Measurements from ENCODE around the gene THRB. TPM values are rescaled to one million over a fixed set of nuclear protein-coding genes. Genes with fewer than 3 reads are reported as not detected.

Gene THRB
- polyA plus RNA-seq, 1 experiment: 0.83 TPM

DNA sequence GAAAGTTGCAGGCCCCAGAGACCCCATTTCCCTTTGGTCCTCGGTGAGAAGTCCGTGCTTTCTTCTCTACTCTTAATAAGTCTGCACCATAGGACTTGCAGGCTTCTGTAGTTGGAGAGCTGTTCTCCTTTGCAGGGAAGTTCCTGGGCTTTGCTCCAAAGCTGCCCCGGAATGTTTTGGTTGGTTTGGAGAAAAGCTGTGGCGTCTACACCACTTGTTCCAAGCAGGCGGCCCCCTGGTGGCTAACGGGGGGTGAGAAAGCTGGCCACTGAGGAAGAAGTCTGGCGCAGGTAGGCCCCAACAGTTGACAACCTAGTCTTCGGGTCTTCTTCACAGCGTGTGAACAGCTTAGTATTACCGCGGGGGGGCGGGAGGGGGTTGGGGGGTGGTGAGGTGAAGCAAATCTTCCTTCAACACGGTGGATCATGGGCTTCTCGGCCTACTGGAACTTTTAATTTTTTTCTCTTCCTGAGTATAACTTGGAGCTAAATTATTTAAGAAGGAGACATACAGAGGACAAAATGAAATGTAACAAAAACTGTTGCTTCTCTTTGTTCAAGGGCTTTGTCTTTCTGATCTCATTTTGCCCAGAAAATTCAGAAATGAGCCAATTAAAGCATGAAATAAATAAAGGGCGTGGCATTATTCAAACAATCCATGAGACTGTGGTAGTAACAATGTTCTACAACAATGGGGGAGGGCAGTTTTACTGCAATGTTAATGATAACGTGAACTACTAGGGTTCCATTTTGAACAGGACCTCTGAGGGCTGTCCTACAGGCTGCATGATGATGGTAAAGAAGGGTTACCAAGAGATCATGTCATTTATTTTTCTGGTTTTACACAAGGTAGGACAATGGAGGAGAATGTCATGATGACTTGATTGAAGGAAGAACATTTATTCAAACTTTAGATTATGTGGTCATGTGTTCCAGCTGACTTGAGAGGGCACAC lies 2.2 kb upstream of the THRB start:
- CTCF ChIA-PET: interaction anchor here (0.8 to 3.4 kb wide), 8 partner anchors 9 to 237 kb away, joined by 3 to 14 read pairs (median 4); no protein-coding TSS in a partner anchor

GRCh38 chr3:24495326-24495994 lies 810 bp upstream of the THRB start:
- no peak for TF ChIP-seq CTCF (IDR thresholded peaks at IDR 0.05; ENCODE audit: insufficient read depth, low read depth, low read length)
- POLR2A ChIA-PET: no interaction called here
- no peak for DNase-seq (ENCODE audit: low read depth)
- peaks cover 10% of the 10 kb centered on the region for H3K27me3 ChIP-seq (ENCODE audit: control insufficient read depth, insufficient read depth, low read length)
- H3K4me3 ChIP-seq (ENCODE audit: low read depth, low read length): peak overlapping the region; percentile 55
- CTCF ChIA-PET: interaction anchor here (0.7 to 3.4 kb wide), 4 partner anchors 26 to 258 kb away, joined by 3 to 14 read pairs (median 4); no protein-coding TSS in a partner anchor
- no peaks in the 10 kb centered on the region for H3K36me3 ChIP-seq (ENCODE audit: control insufficient read depth, insufficient read depth, low read length)

More for the DNA sequence above, 2.2 kb upstream of the THRB start:
- POLR2A ChIA-PET: no interaction called here
- Histone ChIP-seq H3K36me3 (ENCODE audit: control insufficient read depth, insufficient read depth, low read length) (no peaks in the 10 kb centered on the region), H3K4me3 (ENCODE audit: low read depth, low read length) (no peak overlapping the region), H3K27me3 (ENCODE audit: control insufficient read depth, insufficient read depth, low read length) (peaks cover 10% of the 10 kb centered on the region)
- DNase-seq (ENCODE audit: low read depth): peak; percentile 51
- peak; percentile 71 for TF ChIP-seq CTCF (IDR thresholded peaks at IDR 0.05; ENCODE audit: insufficient read depth, low read depth, low read length)

DNA sequence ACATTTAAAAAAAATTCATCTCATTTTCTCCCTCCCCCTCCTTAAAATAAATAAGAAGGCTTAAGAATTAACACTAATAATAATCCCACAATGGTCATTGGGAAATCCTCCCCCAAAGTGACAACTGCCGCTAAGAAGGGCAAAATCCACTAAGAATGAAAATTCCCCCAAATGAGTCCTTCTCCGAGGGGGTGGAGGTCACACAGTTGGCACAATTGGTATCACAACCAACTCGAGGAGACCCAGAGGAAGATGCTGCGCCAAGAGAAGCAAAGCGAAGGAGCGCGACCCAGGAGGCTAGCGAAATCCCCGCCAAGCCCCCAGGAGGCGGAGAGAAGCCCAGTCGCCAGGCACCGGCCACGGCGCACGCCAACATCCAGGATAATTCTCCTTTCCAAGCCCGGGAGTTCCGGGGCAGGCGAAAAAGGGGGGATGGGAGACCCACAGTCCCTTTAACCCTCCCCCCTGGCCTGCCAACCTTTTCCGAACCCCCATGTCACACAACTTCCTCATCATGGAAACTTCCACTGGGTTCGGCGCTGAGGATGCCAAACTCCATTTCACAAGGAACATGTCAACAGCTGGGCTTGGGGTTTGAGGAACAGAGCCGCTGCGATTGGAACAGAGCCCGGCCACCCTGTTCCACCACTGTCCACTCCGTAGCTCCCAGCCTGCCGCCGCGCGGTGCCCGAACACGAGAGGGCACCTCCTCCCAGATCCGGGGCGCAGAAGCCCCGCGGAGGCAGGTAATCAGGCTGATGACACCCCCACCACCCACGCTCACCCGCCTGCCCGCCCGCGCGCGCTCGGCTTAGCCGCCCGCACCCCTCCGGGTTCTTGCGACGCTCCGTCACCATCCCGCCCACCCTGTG lies 668 bp downstream of the THRB start:
- TF ChIP-seq CTCF (IDR thresholded peaks at IDR 0.05; ENCODE audit: insufficient read depth, low read depth, low read length): peak; percentile 17; the same call in 1 of the 2 replicates
- no peak for DNase-seq (ENCODE audit: low read depth)
- H3K4me3 ChIP-seq (ENCODE audit: low read depth, low read length): peak overlapping the region; percentile 55
- H3K36me3 ChIP-seq (ENCODE audit: control insufficient read depth, insufficient read depth, low read length): no peaks in the 10 kb centered on the region
- peaks cover 11% of the 10 kb centered on the region for H3K27me3 ChIP-seq (ENCODE audit: control insufficient read depth, insufficient read depth, low read length)
- CTCF ChIA-PET: interaction anchor here (3.4 kb wide), 1 partner anchor 230 kb away, joined by 14 read pairs; no protein-coding TSS in a partner anchor
- POLR2A ChIA-PET: interaction anchor here (0.8 kb wide), 1 partner anchor 231 kb away, joined by 5 read pairs; no protein-coding TSS in a partner anchor

GRCh38 chr3:24492971-24493551 lies 1.6 kb downstream of the THRB start:
- DNase-seq (ENCODE audit: low read depth): no peak
- ChIA-PET POLR2A (no interaction called here), CTCF (no interaction called here)
- no peaks in the 10 kb centered on the region for H3K36me3 ChIP-seq (ENCODE audit: control insufficient read depth, insufficient read depth, low read length)
- H3K27me3 ChIP-seq (ENCODE audit: control insufficient read depth, insufficient read depth, low read length): peaks cover 11% of the 10 kb centered on the region
- no peak for TF ChIP-seq CTCF (IDR thresholded peaks at IDR 0.05; ENCODE audit: insufficient read depth, low read depth, low read length)
- H3K4me3 ChIP-seq (ENCODE audit: low read depth, low read length): no peak overlapping the region
